ENCODE results near the gene HMGCS2. TPM values are rescaled to one million over a fixed set of nuclear protein-coding genes. Genes with fewer than 3 reads are reported as not detected.

The HMGCS2 gene
- total RNA-seq, 6 donors from 2014 or later = 0.31 to 5.9 (median 1.2) TPM; not detected in 1

DNA sequence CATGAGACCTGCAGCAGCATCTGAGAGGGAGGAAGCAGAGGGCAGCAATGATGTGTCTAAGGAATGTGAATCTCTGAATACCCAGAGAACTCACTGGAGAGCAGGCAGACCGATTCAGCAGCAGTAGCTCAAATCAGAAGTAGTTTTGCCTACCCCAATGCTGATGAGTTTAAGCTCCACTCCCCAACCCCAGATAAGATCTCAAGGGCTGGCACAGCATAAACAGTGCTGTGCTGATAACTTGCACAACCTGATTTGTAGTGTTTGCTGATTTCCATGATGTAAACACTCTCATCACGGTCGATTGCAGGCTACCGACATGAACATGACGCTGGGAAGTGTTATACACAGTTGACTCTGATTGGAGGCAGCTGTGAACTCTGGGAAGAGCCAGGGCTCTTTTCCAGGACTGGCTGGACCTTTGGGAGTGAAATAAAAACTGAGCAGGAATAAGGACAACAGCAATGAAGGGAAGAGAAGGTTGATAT is 11.2 kb upstream of the HMGCS2 start:
- ATAC-seq (ENCODE audit: low FRiP score in 2 of 2) (peak; percentile 69 to 90), DNase-seq (peak in 1 of 2 donors; percentile 55)
- Histone ChIP-seq H3K4me3 (no peak overlapping the region), H3K4me1 (peaks cover 9 to 30% (median 20%) of the 10 kb centered on the region in 4 donors), H3K27me3 (no peaks in the 10 kb centered on the region), H3K9me3 (no peaks in the 10 kb centered on the region), H3K36me3 (no peaks in the 10 kb centered on the region), H3K27ac (peak overlapping the region in 2 of 4 donors; percentile 33 to 40)
- WGBS, 2 donors = 17 to 38% methylated on average over 5 of the region's 5 CpGs
- TF ChIP-seq EP300 (IDR thresholded peaks at IDR 0.05) (peak in 2 of 4 donors; percentile 45 to 88), POLR2A (IDR thresholded peaks at IDR 0.05) (no peak), POLR2AphosphoS5 (IDR thresholded peaks at IDR 0.05) (peak; percentile 67 to 74)
- TF ChIP-seq, protein P1, sequence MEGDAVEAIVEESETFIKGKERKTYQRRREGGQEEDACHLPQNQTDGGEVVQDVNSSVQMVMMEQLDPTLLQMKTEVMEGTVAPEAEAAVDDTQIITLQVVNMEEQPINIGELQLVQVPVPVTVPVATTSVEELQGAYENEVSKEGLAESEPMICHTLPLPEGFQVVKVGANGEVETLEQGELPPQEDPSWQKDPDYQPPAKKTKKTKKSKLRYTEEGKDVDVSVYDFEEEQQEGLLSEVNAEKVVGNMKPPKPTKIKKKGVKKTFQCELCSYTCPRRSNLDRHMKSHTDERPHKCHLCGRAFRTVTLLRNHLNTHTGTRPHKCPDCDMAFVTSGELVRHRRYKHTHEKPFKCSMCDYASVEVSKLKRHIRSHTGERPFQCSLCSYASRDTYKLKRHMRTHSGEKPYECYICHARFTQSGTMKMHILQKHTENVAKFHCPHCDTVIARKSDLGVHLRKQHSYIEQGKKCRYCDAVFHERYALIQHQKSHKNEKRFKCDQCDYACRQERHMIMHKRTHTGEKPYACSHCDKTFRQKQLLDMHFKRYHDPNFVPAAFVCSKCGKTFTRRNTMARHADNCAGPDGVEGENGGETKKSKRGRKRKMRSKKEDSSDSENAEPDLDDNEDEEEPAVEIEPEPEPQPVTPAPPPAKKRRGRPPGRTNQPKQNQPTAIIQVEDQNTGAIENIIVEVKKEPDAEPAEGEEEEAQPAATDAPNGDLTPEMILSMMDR (IDR thresholded peaks at IDR 0.05) = no peak

DNA sequence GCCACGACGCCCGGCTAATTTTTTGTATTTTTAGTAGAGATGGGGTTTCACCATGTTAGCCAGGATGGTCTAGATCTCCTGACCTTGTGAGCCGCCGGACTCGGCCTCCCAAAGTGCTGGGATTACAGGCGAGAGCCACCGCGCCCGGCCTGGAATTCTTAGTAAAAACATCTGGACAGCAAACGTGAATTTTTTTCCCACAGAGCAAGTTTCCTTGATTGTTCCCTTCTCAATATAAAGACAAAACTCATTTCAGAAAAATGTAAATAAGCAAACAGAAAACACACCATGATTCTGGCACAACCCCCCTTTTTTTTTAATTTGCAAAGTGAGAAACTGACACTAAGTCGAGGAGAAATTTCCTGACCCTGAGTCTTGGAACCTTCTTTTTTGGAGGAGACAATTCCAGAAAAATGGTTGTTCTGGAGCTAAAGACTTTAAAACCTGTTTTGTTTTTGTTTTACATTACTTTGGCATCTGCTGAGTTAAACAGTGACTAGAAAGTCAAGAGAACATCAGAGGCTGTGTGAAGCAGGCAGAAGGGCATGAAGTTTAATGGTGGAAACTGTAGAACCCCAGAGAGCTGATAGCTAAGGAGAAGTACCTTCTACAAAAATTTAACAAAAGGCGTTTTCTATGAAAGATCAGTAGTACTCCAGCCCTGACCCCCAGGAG is 10.3 kb upstream of the HMGCS2 start:
- Histone ChIP-seq H3K27me3 (no peaks in the 10 kb centered on the region), H3K9me3 (no peaks in the 10 kb centered on the region), H3K4me1 (peaks cover 9 to 33% (median 23%) of the 10 kb centered on the region in 4 donors), H3K36me3 (no peaks in the 10 kb centered on the region), H3K27ac (peak overlapping the region in 2 of 4 donors; percentile 40 to 41), H3K4me3 (no peak overlapping the region)
- TF ChIP-seq POLR2A (IDR thresholded peaks at IDR 0.05) = no peak
- no peak for TF ChIP-seq EP300 (IDR thresholded peaks at IDR 0.05)
- TF ChIP-seq, protein P1 (IDR thresholded peaks at IDR 0.05) = no peak
- TF ChIP-seq POLR2AphosphoS5 (IDR thresholded peaks at IDR 0.05) = no peak
- 87 to 90% methylated on average over 13 of the region's 13 CpGs for WGBS, 2 donors
- no peak for ATAC-seq (ENCODE audit: low FRiP score in 2 of 2)
- peak in 1 of 2 donors; percentile 41 for DNase-seq

DNA sequence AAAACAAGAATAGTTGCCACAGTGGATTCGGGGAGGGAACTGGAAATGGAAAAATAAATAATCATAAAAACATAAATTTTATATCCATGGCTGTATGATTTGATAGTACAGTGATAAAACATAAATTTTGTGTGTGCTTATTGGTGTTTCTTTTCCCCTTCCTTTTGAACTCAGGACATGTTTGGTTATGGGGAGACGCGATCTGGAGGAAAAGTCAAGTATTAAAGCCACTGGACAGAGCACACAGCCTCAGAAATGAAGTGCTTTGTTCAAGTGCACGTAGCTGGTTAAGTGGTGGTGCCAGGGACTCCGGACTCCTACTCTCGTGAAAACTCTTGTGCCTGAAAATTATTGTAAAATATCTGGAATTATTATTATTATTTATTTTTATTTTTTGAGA is 9.7 kb upstream of the HMGCS2 start:
- Histone ChIP-seq H3K27me3 (no peaks in the 10 kb centered on the region), H3K4me1 (peaks cover 6 to 34% (median 22%) of the 10 kb centered on the region in 4 donors), H3K4me3 (no peak overlapping the region), H3K27ac (no peak overlapping the region), H3K36me3 (no peaks in the 10 kb centered on the region), H3K9me3 (no peaks in the 10 kb centered on the region)
- ATAC-seq (ENCODE audit: low FRiP score in 2 of 2) (no peak), DNase-seq (peak in 1 of 2 donors; percentile 44)
- WGBS, 2 donors = 66 to 78% methylated on average over 6 of the region's 6 CpGs
- TF ChIP-seq POLR2AphosphoS5 (IDR thresholded peaks at IDR 0.05) (no peak), EP300 (IDR thresholded peaks at IDR 0.05) (no peak)

DNA sequence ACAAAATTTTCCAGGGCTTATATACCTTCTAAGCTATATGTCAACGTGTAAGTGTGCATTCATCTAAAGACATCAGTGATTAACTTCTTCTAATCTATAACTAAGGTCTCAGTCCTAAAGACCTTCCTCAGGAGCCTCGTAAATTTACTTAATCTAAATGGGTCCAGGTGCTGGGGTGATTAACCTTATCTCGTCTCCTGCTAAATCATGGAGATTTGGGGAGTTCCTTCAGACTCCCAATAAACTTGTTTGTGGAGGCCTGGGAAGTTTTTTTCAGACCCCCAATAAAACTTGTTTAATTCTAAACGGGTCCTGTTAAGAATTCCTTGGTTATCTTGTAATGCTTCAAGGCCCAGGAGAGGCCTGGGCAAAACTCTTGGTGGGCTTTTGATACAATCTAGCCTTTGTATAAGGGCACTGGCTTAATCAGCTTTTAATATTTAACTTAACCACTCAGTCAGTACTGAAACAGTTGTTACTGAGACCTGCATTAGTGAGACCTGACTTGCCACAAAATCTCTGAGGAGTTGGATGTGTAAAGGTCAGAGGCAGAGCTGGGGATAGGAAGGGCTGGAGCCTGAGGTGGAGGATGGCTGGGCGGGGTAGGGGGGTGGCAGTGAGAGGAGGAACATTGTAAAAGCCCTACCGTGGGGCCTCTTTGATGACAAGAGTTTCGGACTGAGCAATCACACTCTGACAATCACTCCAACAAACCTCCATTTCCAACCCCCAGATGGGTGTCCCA is 6.2 kb upstream of the HMGCS2 start:
- Histone ChIP-seq H3K36me3 (no peaks in the 10 kb centered on the region), H3K4me3 (no peak overlapping the region), H3K9me3 (no peaks in the 10 kb centered on the region), H3K27ac (no peak overlapping the region), H3K27me3 (no peaks in the 10 kb centered on the region), H3K4me1 (peaks cover 3 to 29% (median 22%) of the 10 kb centered on the region in 4 donors)
- ATAC-seq (ENCODE audit: low FRiP score in 2 of 2) (no peak), DNase-seq (no peak)
- TF ChIP-seq POLR2AphosphoS5 (IDR thresholded peaks at IDR 0.05) = no peak
- TF ChIP-seq EP300 (IDR thresholded peaks at IDR 0.05) = no peak
- no peak for TF ChIP-seq POLR2A (IDR thresholded peaks at IDR 0.05)
- TF ChIP-seq, protein P1 (IDR thresholded peaks at IDR 0.05) = no peak
- WGBS, 2 donors = 71 to 72% methylated on average over 7 of the region's 7 CpGs

DNA sequence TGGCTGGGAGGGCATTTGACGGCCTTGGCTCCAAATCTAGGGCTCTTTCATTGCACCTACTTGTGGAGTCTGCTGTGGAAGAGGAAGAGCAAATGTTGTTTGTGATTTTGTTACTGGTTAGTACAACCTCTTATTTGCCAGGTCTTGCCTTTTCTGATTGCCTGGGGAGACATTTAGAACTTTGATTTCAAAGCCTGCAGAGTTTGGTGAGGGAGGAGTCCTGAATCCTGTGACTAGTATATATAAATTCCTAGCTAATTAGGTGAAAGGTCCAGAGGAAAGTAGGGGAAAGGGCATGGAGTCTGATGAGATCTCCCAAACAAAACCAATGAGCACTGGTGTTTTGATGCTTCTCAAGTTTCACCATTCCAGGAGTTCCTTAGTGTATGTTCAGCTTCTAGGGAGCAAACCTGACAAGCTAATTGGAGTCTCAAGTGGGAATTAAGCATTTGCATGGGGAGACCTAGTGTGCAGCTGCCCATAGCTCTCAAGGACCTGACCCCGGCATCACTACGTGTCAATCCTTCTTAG is 5.1 kb upstream of the HMGCS2 start:
- Histone ChIP-seq H3K27ac (no peak overlapping the region), H3K36me3 (no peaks in the 10 kb centered on the region), H3K4me1 (peaks cover 0 to 20% (median 15%) of the 10 kb centered on the region in 4 donors), H3K4me3 (no peak overlapping the region), H3K9me3 (no peaks in the 10 kb centered on the region), H3K27me3 (no peaks in the 10 kb centered on the region)
- DNase-seq (no peak), ATAC-seq (ENCODE audit: low FRiP score in 2 of 2) (no peak)
- 51 to 71% methylated on average over 3 of the region's 3 CpGs for WGBS, 2 donors
- TF ChIP-seq, protein P1 (IDR thresholded peaks at IDR 0.05) = no peak
- TF ChIP-seq POLR2A (IDR thresholded peaks at IDR 0.05) (no peak), POLR2AphosphoS5 (IDR thresholded peaks at IDR 0.05) (no peak), EP300 (IDR thresholded peaks at IDR 0.05) (no peak)

All from upper lobe of left lung (tissue), 6 donors.